ENCODE data around the gene PLEKHA7.

The PLEKHA7 gene

GRCh38 chr11:16793009-16793408 lies 221.2 kb downstream of the PLEKHA7 start:
- in situ Hi-C loops (cut with HindIII; ENCODE audit: low sequenced_read_pairs), result no loop called here

GRCh38 chr11:16792426-16792825 lies 221.8 kb downstream of the PLEKHA7 start:
- in situ Hi-C loops (cut with HindIII; ENCODE audit: low sequenced_read_pairs), result no loop called here

- in situ Hi-C loops (cut with HindIII; ENCODE audit: low sequenced_read_pairs), result no loop called here
Observed at GRCh38 chr11:16791191-16791961, 222.8 kb downstream of the PLEKHA7 start.

- in situ Hi-C loops (cut with HindIII; ENCODE audit: low sequenced_read_pairs), result no loop called here
Observed at GRCh38 chr11:16790486-16791190, 223.6 kb downstream of the PLEKHA7 start.

GRCh38 chr11:16789560-16790485 lies 224.4 kb downstream of the PLEKHA7 start:
- in situ Hi-C loops (cut with HindIII; ENCODE audit: low sequenced_read_pairs), result no loop called here

GRCh38 chr11:16789063-16789420 lies 225.2 kb downstream of the PLEKHA7 start:
- in situ Hi-C loops (cut with HindIII; ENCODE audit: low sequenced_read_pairs), result no loop called here

- in situ Hi-C loops (cut with HindIII; ENCODE audit: low sequenced_read_pairs), result no loop called here
Observed at GRCh38 chr11:16788141-16789062, 225.8 kb downstream of the PLEKHA7 start.

- in situ Hi-C loops (cut with HindIII; ENCODE audit: low sequenced_read_pairs), result no loop called here
Observed at GRCh38 chr11:16787035-16787742, 227.0 kb downstream of the PLEKHA7 start.

- in situ Hi-C loops (cut with HindIII; ENCODE audit: low sequenced_read_pairs), result no loop called here
Observed at GRCh38 chr11:16786131-16786530, 228.1 kb downstream of the PLEKHA7 start.

- in situ Hi-C loops (cut with HindIII; ENCODE audit: low sequenced_read_pairs), result no loop called here
Observed at GRCh38 chr11:16785520-16786128, 228.6 kb downstream of the PLEKHA7 start.

GRCh38 chr11:16784666-16785065 lies 229.5 kb downstream of the PLEKHA7 start:
- in situ Hi-C loops (cut with HindIII; ENCODE audit: low sequenced_read_pairs), result no loop called here

GRCh38 chr11:16784097-16784496 lies 230.1 kb downstream of the PLEKHA7 start:
- in situ Hi-C loops (cut with HindIII; ENCODE audit: low sequenced_read_pairs), result no loop called here

- in situ Hi-C loops (cut with HindIII; ENCODE audit: low sequenced_read_pairs), result no loop called here
Observed at GRCh38 chr11:16783321-16783801, 230.9 kb downstream of the PLEKHA7 start.

- in situ Hi-C loops (cut with HindIII; ENCODE audit: low sequenced_read_pairs), result no loop called here
Observed at GRCh38 chr11:16781936-16782919, 232.0 kb downstream of the PLEKHA7 start.

- in situ Hi-C loops (cut with HindIII; ENCODE audit: low sequenced_read_pairs), result no loop called here
Observed at GRCh38 chr11:16780698-16781550, 233.3 kb downstream of the PLEKHA7 start.

GRCh38 chr11:16780146-16780545 lies 234.1 kb downstream of the PLEKHA7 start:
- in situ Hi-C loops (cut with HindIII; ENCODE audit: low sequenced_read_pairs), result no loop called here

- in situ Hi-C loops (cut with HindIII; ENCODE audit: low sequenced_read_pairs), result no loop called here
Observed at GRCh38 chr11:16779436-16779835, 234.8 kb downstream of the PLEKHA7 start.
